Trophoblast cell (in vitro differentiated cells and primary cell): Measurements from ENCODE around the gene MGAT5.

ENCODE experiments used
- DNase-seq, 2 donors: peaks; one replicate each; pipeline ENCODE4 v3.0.0-alpha.2; 2016
- H2AFZ ChIP-seq: 2 replicates; pipeline ENCODE4 v1.6.1; 2013; ENCODE audit warnings: low read length, moderate library complexity, mild to moderate bottlenecking; ENCODE audit not compliant: insufficient read depth, poor library complexity
- H2AK5ac ChIP-seq: 2 replicates; pipeline ENCODE4 v1.6.1; 2013; ENCODE audit warnings: mild to moderate bottlenecking, low read length
- H2BK120ac ChIP-seq: 2 replicates; pipeline ENCODE4 v1.6.1; 2013; ENCODE audit warnings: low read length, mild to moderate bottlenecking, moderate library complexity; ENCODE audit not compliant: insufficient read depth, poor library complexity
- H2BK12ac ChIP-seq: 2 replicates; pipeline ENCODE4 v1.6.1; 2013; ENCODE audit warnings: mild to moderate bottlenecking, low read length, moderate library complexity
- H2BK5ac ChIP-seq: 2 replicates; pipeline ENCODE4 v1.6.1; 2013; ENCODE audit warnings: low read length, low read depth, moderate library complexity, mild to moderate bottlenecking; ENCODE audit not compliant: poor library complexity
- H3K14ac ChIP-seq: 2 replicates; pipeline ENCODE4 v1.6.1; 2013; ENCODE audit warnings: mild to moderate bottlenecking, low read length
- H3K18ac ChIP-seq: 2 replicates; pipeline ENCODE4 v1.6.1; 2013; ENCODE audit warnings: mild to moderate bottlenecking, low read length
- H3K23ac ChIP-seq: 2 replicates; pipeline ENCODE4 v1.6.1; 2013; ENCODE audit warnings: low read length
- H3K27ac ChIP-seq: 2 replicates; pipeline ENCODE4 v1.5.1; 2013; ENCODE audit warnings: low read depth, mild to moderate bottlenecking, inconsistent platforms, low read length, moderate library complexity
- H3K27me3 ChIP-seq: 2 replicates; pipeline ENCODE4 v1.6.1; 2013; ENCODE audit warnings: inconsistent platforms, mild to moderate bottlenecking, low read length, moderate library complexity; ENCODE audit not compliant: insufficient read depth
- H3K36me3 ChIP-seq, 2 experiments: 1 replicate in 1 of 2; 2 replicates in 1 of 2; pipeline ENCODE4 v1.6.1; 2013; ENCODE audit warnings: low read length in 2 of 2, mild to moderate bottlenecking in 2 of 2, moderate library complexity in 1 of 2; ENCODE audit not compliant: insufficient read depth in 2 of 2, control insufficient read depth in 1 of 2
- H3K4ac ChIP-seq: 2 replicates; pipeline ENCODE4 v1.6.1; 2013; ENCODE audit warnings: low read depth, mild to moderate bottlenecking, low read length, moderate library complexity
- H3K4me1 ChIP-seq, 2 experiments: 1 replicate in 1 of 2; 2 replicates in 1 of 2; pipeline ENCODE4 v1.6.1; 2013; ENCODE audit warnings: low read length in 2 of 2, mild to moderate bottlenecking in 2 of 2, moderate library complexity in 1 of 2; ENCODE audit not compliant: insufficient read depth in 2 of 2, control insufficient read depth in 1 of 2
- H3K4me2 ChIP-seq: 2 replicates; pipeline ENCODE4 v1.6.1; 2013; ENCODE audit warnings: inconsistent platforms, mild to moderate bottlenecking, low read length, moderate library complexity
- H3K4me3 ChIP-seq: 2 replicates; pipeline ENCODE4 v1.5.1; 2013; ENCODE audit warnings: mild to moderate bottlenecking, low read depth, low read length, inconsistent platforms
- H3K79me1 ChIP-seq: one replicate; pipeline ENCODE4 v1.6.1; 2013; ENCODE audit warnings: low read length
- H3K79me2 ChIP-seq: 2 replicates; pipeline ENCODE4 v1.6.1; 2013; ENCODE audit warnings: low read length, mild to moderate bottlenecking; ENCODE audit not compliant: control insufficient read depth, insufficient read depth, poor library complexity
- H3K9ac ChIP-seq: 2 replicates; pipeline ENCODE4 v1.6.1; 2013; ENCODE audit warnings: mild to moderate bottlenecking, low read length
- H3K9me3 ChIP-seq: 2 replicates; pipeline ENCODE4 v1.6.1; 2013; ENCODE audit warnings: low read depth, mild to moderate bottlenecking, control low read depth, inconsistent platforms, low read length; ENCODE audit not compliant: insufficient read depth
- H4K12ac ChIP-seq: 2 replicates; pipeline ENCODE4 v1.6.1; 2013; ENCODE audit warnings: low read depth, mild to moderate bottlenecking, low read length, moderate library complexity
- H4K8ac ChIP-seq: 2 replicates; pipeline ENCODE4 v1.6.1; 2013; ENCODE audit warnings: low read depth, mild to moderate bottlenecking, low read length, moderate library complexity
- H4K91ac ChIP-seq: one replicate; pipeline ENCODE4 v1.6.1; 2013; ENCODE audit warnings: low read depth, mild to moderate bottlenecking, low read length, moderate library complexity
- WGBS: extraction: QIAGEN DNeasy Blood & Tissue Kit; methylation state at CpG from one replicate; pipeline ENCODE4 v1.1.7; 2013; ENCODE audit warnings: missing lambda C conversion rate; ENCODE audit not compliant: insufficient read length, insufficient coverage; ENCODE audit errors: extremely low coverage; 5-methylcytosine and 5-hydroxymethylcytosine counted together

MGAT5 gene

DNA sequence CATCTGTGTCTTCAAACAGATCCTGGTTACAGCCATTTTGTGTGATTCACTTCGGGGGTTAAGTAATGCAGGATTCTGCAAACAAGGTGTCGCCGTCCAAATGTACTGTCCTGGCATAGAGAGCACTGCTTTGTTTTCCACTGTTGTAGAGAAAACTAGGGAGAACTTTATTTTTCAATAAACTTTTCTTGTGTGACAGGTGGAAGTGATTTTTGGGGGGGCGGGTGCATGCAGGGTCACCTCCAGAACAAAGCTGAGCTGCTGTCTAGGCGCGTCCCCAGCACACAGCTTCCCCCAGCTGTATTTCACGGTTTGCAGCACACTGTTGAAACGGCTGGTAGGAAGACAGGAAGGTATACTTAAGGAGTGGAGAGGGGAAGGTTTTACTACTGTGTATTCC lies 200.6 kb downstream of the MGAT5 start:
- Histone ChIP-seq H3K18ac (no peak overlapping the region), H3K79me2 (no peaks in the 10 kb centered on the region), H3K27ac (no peak overlapping the region), H3K9ac (no peak overlapping the region), H2BK12ac (no peak overlapping the region), H4K12ac (no peak overlapping the region), H3K4me3 (no peak overlapping the region), H4K8ac (no peak overlapping the region), H2BK5ac (no peak overlapping the region), H2BK120ac (no peak overlapping the region), H3K79me1 (no peaks in the 10 kb centered on the region), H4K91ac (no peak overlapping the region), H3K23ac (no peak overlapping the region), H3K4me2 (no peak overlapping the region), H2AFZ (no peak overlapping the region), H2AK5ac (no peak overlapping the region), H3K4me1 (peaks cover 6 to 9% of the 10 kb centered on the region in 2 experiments), H3K27me3 (no peaks in the 10 kb centered on the region), H3K14ac (no peak overlapping the region), H3K4ac (no peak overlapping the region), H3K36me3 (peaks cover 0 to 4% of the 10 kb centered on the region in 2 experiments), H3K9me3 (no peaks in the 10 kb centered on the region)
- DNase-seq, result no peak
- WGBS, result no CpG with 5 or more reads among the region's 8 CpGs

DNA sequence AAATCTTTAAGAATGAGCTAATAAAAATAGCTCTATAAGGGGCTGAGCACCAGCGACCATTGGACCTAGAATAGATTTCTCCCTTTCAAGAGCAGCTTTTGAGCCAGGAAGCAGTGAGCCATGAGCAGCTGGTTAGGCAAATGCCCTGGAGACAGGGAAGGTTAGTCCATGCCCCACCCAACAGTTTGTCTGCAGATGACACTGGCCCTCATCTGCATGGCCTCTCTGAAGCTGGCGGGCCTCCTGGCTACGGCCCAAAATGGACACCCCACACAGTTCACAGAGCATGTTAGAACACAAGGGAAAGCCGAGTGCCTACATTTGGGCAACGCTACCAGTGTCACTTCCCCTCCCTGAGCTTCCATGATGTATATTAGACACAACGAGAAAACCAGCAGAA lies 201.1 kb downstream of the MGAT5 start:
- Histone ChIP-seq H3K27me3 (no peaks in the 10 kb centered on the region), H2BK120ac (no peak overlapping the region), H3K79me1 (no peaks in the 10 kb centered on the region), H3K9ac (no peak overlapping the region), H3K27ac (no peak overlapping the region), H3K4ac (no peak overlapping the region), H3K4me2 (no peak overlapping the region), H2BK12ac (no peak overlapping the region), H3K23ac (no peak overlapping the region), H4K91ac (no peak overlapping the region), H2AFZ (no peak overlapping the region), H2BK5ac (no peak overlapping the region), H2AK5ac (no peak overlapping the region), H3K4me3 (no peak overlapping the region), H3K14ac (no peak overlapping the region), H4K8ac (no peak overlapping the region), H4K12ac (no peak overlapping the region), H3K18ac (no peak overlapping the region), H3K4me1 (peaks cover 6 to 9% of the 10 kb centered on the region in 2 experiments), H3K36me3 (peaks cover 0 to 1% of the 10 kb centered on the region in 2 experiments), H3K79me2 (no peaks in the 10 kb centered on the region), H3K9me3 (no peaks in the 10 kb centered on the region)
- no CpG with 5 or more reads among the region's 6 CpGs for WGBS
- no peak for DNase-seq

DNA sequence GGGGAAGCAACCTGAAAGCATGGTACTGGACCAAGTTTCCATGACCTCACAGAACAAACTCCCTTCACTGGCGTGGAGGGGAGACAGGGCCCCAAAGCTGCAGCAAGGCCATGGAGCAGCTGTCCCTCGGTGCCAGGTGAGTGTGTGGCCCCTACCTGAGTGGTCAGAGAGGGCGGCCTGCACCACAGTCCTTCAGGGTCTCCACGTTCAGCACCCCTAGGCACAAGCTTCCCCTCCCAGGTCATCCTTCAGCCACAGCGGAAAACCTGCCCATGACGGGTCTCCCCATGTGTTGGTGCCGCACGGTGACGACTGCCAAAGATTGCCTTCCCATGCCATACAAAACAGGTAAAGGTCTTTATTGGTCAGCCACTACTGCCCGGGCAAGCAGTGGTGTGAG lies 201.6 kb downstream of the MGAT5 start:
- H4K12ac ChIP-seq, result no peak overlapping the region
- no peak overlapping the region for H3K4ac ChIP-seq
- no peak overlapping the region for H2AFZ ChIP-seq
- H4K91ac ChIP-seq, result no peak overlapping the region
- no peak overlapping the region for H2AK5ac ChIP-seq
- no peak overlapping the region for H2BK5ac ChIP-seq
- no peak overlapping the region for H2BK12ac ChIP-seq
- no peaks in the 10 kb centered on the region for H3K36me3 ChIP-seq
- H3K4me2 ChIP-seq, result no peak overlapping the region
- H3K79me1 ChIP-seq, result no peaks in the 10 kb centered on the region
- peaks cover 6 to 9% of the 10 kb centered on the region in 2 experiments for H3K4me1 ChIP-seq
- H3K9me3 ChIP-seq, result no peaks in the 10 kb centered on the region
- WGBS, result no CpG with 5 or more reads among the region's 10 CpGs
- H3K79me2 ChIP-seq, result no peaks in the 10 kb centered on the region
- DNase-seq, result no peak
- no peak overlapping the region for H3K23ac ChIP-seq
- no peak overlapping the region for H3K27ac ChIP-seq
- no peak overlapping the region for H4K8ac ChIP-seq
- no peaks in the 10 kb centered on the region for H3K27me3 ChIP-seq
- H3K14ac ChIP-seq, result no peak overlapping the region
- no peak overlapping the region for H3K9ac ChIP-seq
- no peak overlapping the region for H3K18ac ChIP-seq
- H2BK120ac ChIP-seq, result no peak overlapping the region
- H3K4me3 ChIP-seq, result no peak overlapping the region

DNA sequence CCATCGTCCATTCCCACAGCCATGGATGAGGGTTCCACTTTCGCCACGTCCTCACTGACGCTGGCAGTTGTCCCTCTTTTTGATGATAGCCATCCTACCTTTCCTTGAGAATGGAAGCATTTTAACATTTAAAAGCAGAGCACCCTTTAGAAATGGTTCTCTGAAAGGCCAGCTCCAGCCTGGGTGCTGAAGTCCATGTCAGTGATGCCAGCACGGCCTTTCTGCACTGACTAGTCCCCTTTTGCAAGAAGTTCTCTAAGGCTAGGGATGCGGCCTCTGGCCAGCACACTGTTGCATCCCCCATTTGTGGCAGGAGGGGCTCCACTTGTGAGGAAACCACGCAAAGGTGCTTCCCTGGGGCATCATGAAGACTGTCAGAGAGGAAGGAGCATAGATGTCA lies 203.5 kb downstream of the MGAT5 start:
- Histone ChIP-seq H2AK5ac (no peak overlapping the region), H3K36me3 (no peaks in the 10 kb centered on the region), H3K18ac (no peak overlapping the region), H4K12ac (no peak overlapping the region), H3K9me3 (no peaks in the 10 kb centered on the region), H3K79me2 (no peaks in the 10 kb centered on the region), H2BK12ac (no peak overlapping the region), H3K4me2 (no peak overlapping the region), H4K8ac (no peak overlapping the region), H4K91ac (no peak overlapping the region), H3K4ac (no peak overlapping the region), H2BK5ac (no peak overlapping the region), H3K27me3 (no peaks in the 10 kb centered on the region), H2BK120ac (no peak overlapping the region), H3K9ac (no peak overlapping the region), H3K79me1 (no peaks in the 10 kb centered on the region), H3K27ac (no peak overlapping the region), H3K4me1 (peaks cover 6 to 9% of the 10 kb centered on the region in 2 experiments), H2AFZ (no peak overlapping the region), H3K4me3 (no peak overlapping the region), H3K23ac (no peak overlapping the region), H3K14ac (no peak overlapping the region)
- no peak for DNase-seq
- no CpG with 5 or more reads among the region's 7 CpGs for WGBS
